ENCODE results near the gene GLIS1.

GLIS1 gene

DNA sequence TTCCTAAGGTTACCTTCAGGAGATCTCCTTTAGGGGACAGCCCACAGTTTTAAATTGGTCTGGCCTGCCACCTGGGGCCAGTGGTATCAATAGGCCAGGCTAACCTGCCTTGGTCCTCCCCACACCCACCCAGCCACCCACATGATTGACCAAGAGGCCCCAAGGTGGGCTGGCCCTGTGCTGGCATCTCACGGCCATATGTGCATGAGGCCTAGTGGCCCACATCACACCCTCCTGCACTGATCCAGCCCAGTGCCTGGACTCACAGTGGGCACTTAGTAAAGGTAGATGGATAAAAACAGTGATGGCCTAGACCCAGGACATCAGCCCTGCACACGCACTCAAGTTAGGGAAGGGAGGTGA lies 197.7 kb downstream of the GLIS1 start:
- no peak for DNase-seq (ENCODE audit: extremely low spot score)
- POLR2A ChIA-PET: no interaction called here
- TF ChIP-seq ZNF384 (IDR thresholded peaks at IDR 0.05): no peak
- TF ChIP-seq HDGF (IDR thresholded peaks at IDR 0.05; ENCODE audit: borderline replicate concordance): no peak
- no peak for TF ChIP-seq ELF4 (IDR thresholded peaks at IDR 0.05)
- TF ChIP-seq FOXM1 (IDR thresholded peaks at IDR 0.05; ENCODE audit: borderline replicate concordance): no peak
- TF ChIP-seq BHLHE40 (IDR thresholded peaks at IDR 0.05; ENCODE audit: borderline replicate concordance): no peak
- no peak for TF ChIP-seq TARDBP (IDR thresholded peaks at IDR 0.05)
- TF ChIP-seq NFRKB (IDR thresholded peaks at IDR 0.05): no peak
- no peak for TF ChIP-seq FOXA1 (IDR thresholded peaks at IDR 0.05)
- TF ChIP-seq CTBP1 (IDR thresholded peaks at IDR 0.05; ENCODE audit: borderline replicate concordance): no peak
- TF ChIP-seq SP1 (IDR thresholded peaks at IDR 0.05): no peak
- TF ChIP-seq L3MBTL2 (conservative IDR thresholded peaks at IDR 0.05): no peak
- TF ChIP-seq, protein P1, sequence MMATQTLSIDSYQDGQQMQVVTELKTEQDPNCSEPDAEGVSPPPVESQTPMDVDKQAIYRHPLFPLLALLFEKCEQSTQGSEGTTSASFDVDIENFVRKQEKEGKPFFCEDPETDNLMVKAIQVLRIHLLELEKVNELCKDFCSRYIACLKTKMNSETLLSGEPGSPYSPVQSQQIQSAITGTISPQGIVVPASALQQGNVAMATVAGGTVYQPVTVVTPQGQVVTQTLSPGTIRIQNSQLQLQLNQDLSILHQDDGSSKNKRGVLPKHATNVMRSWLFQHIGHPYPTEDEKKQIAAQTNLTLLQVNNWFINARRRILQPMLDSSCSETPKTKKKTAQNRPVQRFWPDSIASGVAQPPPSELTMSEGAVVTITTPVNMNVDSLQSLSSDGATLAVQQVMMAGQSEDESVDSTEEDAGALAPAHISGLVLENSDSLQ (IDR thresholded peaks at IDR 0.05): no peak
- no peak for TF ChIP-seq LEF1 (IDR thresholded peaks at IDR 0.05; ENCODE audit: borderline replicate concordance)
- TF ChIP-seq ARNT (IDR thresholded peaks at IDR 0.05): no peak
- TF ChIP-seq FOXK2 (IDR thresholded peaks at IDR 0.05): no peak
- no peak for TF ChIP-seq SUZ12 (IDR thresholded peaks at IDR 0.05)
- CTCF ChIA-PET: interaction anchor here (0.6 to 1.2 kb wide), 6 partner anchors 10 to 20 kb away, joined by 3 read pairs; no protein-coding TSS in a partner anchor

- TF ChIP-seq LEF1 (IDR thresholded peaks at IDR 0.05; ENCODE audit: borderline replicate concordance): no peak
- no peak for TF ChIP-seq HDGF (IDR thresholded peaks at IDR 0.05; ENCODE audit: borderline replicate concordance)
- TF ChIP-seq, protein P1 (IDR thresholded peaks at IDR 0.05): no peak
- no peak for TF ChIP-seq ELF4 (IDR thresholded peaks at IDR 0.05)
- ChIA-PET CTCF (interaction anchor here (0.5 to 1.2 kb wide), 4 partner anchors 10 to 26 kb away, joined by 3 read pairs; no protein-coding TSS in a partner anchor), POLR2A (no interaction called here)
- DNase-seq (ENCODE audit: extremely low spot score): no peak
Measured at GRCh38 chr1:53540604-53541262, 198.2 kb downstream of the GLIS1 start.

- TF ChIP-seq CTBP1 (IDR thresholded peaks at IDR 0.05; ENCODE audit: borderline replicate concordance) (no peak), FOXA1 (IDR thresholded peaks at IDR 0.05) (no peak), ARNT (IDR thresholded peaks at IDR 0.05) (no peak), HDGF (IDR thresholded peaks at IDR 0.05; ENCODE audit: borderline replicate concordance) (no peak), FOXM1 (IDR thresholded peaks at IDR 0.05; ENCODE audit: borderline replicate concordance) (no peak), NFRKB (IDR thresholded peaks at IDR 0.05) (no peak), BHLHE40 (IDR thresholded peaks at IDR 0.05; ENCODE audit: borderline replicate concordance) (no peak)
- POLR2A ChIA-PET: no interaction called here
- no peak for DNase-seq (ENCODE audit: extremely low spot score)
- CTCF ChIA-PET: interaction anchor here (0.5 to 1.2 kb wide), 3 partner anchors 12 to 90 kb away, joined by 3 read pairs; no protein-coding TSS in a partner anchor
Measured at GRCh38 chr1:53539711-53540603, 199.0 kb downstream of the GLIS1 start.

DNA sequence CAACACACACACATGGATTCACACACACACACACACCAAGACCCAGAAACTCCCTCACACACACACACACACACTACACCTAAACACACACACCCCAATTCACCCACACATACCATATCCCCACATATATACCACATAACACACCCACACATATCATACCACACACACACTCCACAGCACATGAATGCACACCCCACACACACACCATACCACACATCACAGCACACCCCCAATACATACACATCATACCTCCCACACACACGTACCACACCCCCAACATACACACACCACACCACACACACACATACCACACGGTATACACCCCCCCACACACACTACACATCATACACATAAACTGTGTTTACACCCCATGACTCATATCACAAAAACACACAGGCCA lies 199.7 kb downstream of the GLIS1 start:
- DNase-seq (ENCODE audit: extremely low spot score): no peak
- ChIA-PET POLR2A (no interaction called here), CTCF (no interaction called here)
- TF ChIP-seq NFRKB (IDR thresholded peaks at IDR 0.05) (no peak), BHLHE40 (IDR thresholded peaks at IDR 0.05; ENCODE audit: borderline replicate concordance) (no peak), ZNF384 (IDR thresholded peaks at IDR 0.05) (no peak), ARNT (IDR thresholded peaks at IDR 0.05) (no peak), TARDBP (IDR thresholded peaks at IDR 0.05) (no peak), L3MBTL2 (conservative IDR thresholded peaks at IDR 0.05) (no peak), FOXK2 (IDR thresholded peaks at IDR 0.05) (no peak), LEF1 (IDR thresholded peaks at IDR 0.05; ENCODE audit: borderline replicate concordance) (no peak), SP1 (IDR thresholded peaks at IDR 0.05) (no peak), FOXA1 (IDR thresholded peaks at IDR 0.05) (no peak), FOXM1 (IDR thresholded peaks at IDR 0.05; ENCODE audit: borderline replicate concordance) (no peak)
- TF ChIP-seq, protein P1 (IDR thresholded peaks at IDR 0.05): no peak

- TF ChIP-seq ELF4 (IDR thresholded peaks at IDR 0.05): no peak
- TF ChIP-seq ARNT (IDR thresholded peaks at IDR 0.05): no peak
- TF ChIP-seq TARDBP (IDR thresholded peaks at IDR 0.05): no peak
- no peak for TF ChIP-seq ZNF384 (IDR thresholded peaks at IDR 0.05)
- TF ChIP-seq SP1 (IDR thresholded peaks at IDR 0.05): no peak
- TF ChIP-seq, protein P1 (IDR thresholded peaks at IDR 0.05): no peak
- TF ChIP-seq CTBP1 (IDR thresholded peaks at IDR 0.05; ENCODE audit: borderline replicate concordance): no peak
- no peak for TF ChIP-seq FOXM1 (IDR thresholded peaks at IDR 0.05; ENCODE audit: borderline replicate concordance)
- no peak for TF ChIP-seq HDGF (IDR thresholded peaks at IDR 0.05; ENCODE audit: borderline replicate concordance)
- no peak for TF ChIP-seq NFRKB (IDR thresholded peaks at IDR 0.05)
- no peak for TF ChIP-seq FOXK2 (IDR thresholded peaks at IDR 0.05)
- no peak for TF ChIP-seq BHLHE40 (IDR thresholded peaks at IDR 0.05; ENCODE audit: borderline replicate concordance)
- TF ChIP-seq FOXA1 (IDR thresholded peaks at IDR 0.05): no peak
- TF ChIP-seq LEF1 (IDR thresholded peaks at IDR 0.05; ENCODE audit: borderline replicate concordance): no peak
- TF ChIP-seq L3MBTL2 (conservative IDR thresholded peaks at IDR 0.05): no peak
- TF ChIP-seq SUZ12 (IDR thresholded peaks at IDR 0.05): no peak
- no peak for DNase-seq (ENCODE audit: extremely low spot score)
- ChIA-PET CTCF (no interaction called here), POLR2A (no interaction called here)
Measured at GRCh38 chr1:53536606-53537005, 202.4 kb downstream of the GLIS1 start.
